SK-N-SH treated with all-trans-retinoic acid at 6 μM for 48 hours (cell line): ENCODE data around the gene SEC22A.
A peak's percentile ranks its signal among the peaks of the same experiment; 100 is the strongest.

Experiments used
- ATAC-seq: fragments of 200-7000 bp; cut with Tn5 transposase; 3 replicates; pipeline ENCODE4 v1.9.1; 2020; ENCODE audit warnings: mild to moderate bottlenecking, moderate library complexity
- ARNTL ChIP-seq: fragments of 450-650 bp; formaldehyde crosslinking; IDR thresholded peaks from 2 replicates; pipeline ENCODE4 v1.5.0; 2020; ENCODE audit warnings: low read depth, mild to moderate bottlenecking, moderate library complexity, borderline replicate concordance
- BACH2 ChIP-seq: fragments of 250-450 bp; sonication (Bioruptor Pico); IDR thresholded peaks from 2 replicates; pipeline ENCODE4 v1.9.0; 2021; ENCODE audit warnings: mild to moderate bottlenecking, borderline replicate concordance
- CREB5 ChIP-seq: fragments of 250-450 bp; sonication (Bioruptor Pico); IDR thresholded peaks from 2 replicates; pipeline ENCODE4 v1.5.1; 2020; ENCODE audit warnings: low read depth, mild to moderate bottlenecking, moderate library complexity
- CSRNP3 ChIP-seq: fragments of 250-450 bp; sonication (Bioruptor Pico); IDR thresholded peaks from 2 replicates; pipeline ENCODE4 v1.5.1; 2021; ENCODE audit warnings: mild to moderate bottlenecking, moderate library complexity
- GLIS3 ChIP-seq: fragments of 250-450 bp; sonication (Bioruptor Pico); IDR thresholded peaks from 2 replicates; pipeline ENCODE4 v1.5.0; 2020; ENCODE audit warnings: mild to moderate bottlenecking, moderate library complexity
- ISL1 ChIP-seq: fragments of 250-450 bp; sonication (Bioruptor Pico); IDR thresholded peaks from 2 replicates; pipeline ENCODE4 v2.1.2; 2022; ENCODE audit warnings: mild to moderate bottlenecking, moderate library complexity
- OSR1 ChIP-seq: fragments of 250-450 bp; sonication (Bioruptor Pico); IDR thresholded peaks from 2 replicates; pipeline ENCODE4 v1.8.0; 2022; ENCODE audit warnings: moderate library complexity, mild to moderate bottlenecking, inconsistent platforms
- POU6F1 ChIP-seq: fragments of 250-450 bp; sonication (Bioruptor Pico); IDR thresholded peaks from 2 replicates; pipeline ENCODE4 v1.8.0; 2021; ENCODE audit warnings: low read depth, mild to moderate bottlenecking, moderate library complexity, borderline replicate concordance
- RARB ChIP-seq: fragments of 250-450 bp; sonication (Bioruptor Pico); IDR thresholded peaks from 2 replicates; pipeline ENCODE4 v1.8.0; 2021; ENCODE audit warnings: mild to moderate bottlenecking, moderate library complexity
- TOX ChIP-seq: fragments of 250-450 bp; sonication (Bioruptor Pico); IDR thresholded peaks from 2 replicates; pipeline ENCODE4 v1.8.0; 2021; ENCODE audit warnings: mild to moderate bottlenecking, moderate library complexity, borderline replicate concordance
- TSHZ2 ChIP-seq: fragments of 250-450 bp; sonication (Bioruptor Pico); IDR thresholded peaks from 2 replicates; pipeline ENCODE4 v1.5.0; 2020; ENCODE audit warnings: mild to moderate bottlenecking, moderate library complexity
- ZC3H10 ChIP-seq: fragments of 250-450 bp; sonication (Bioruptor Pico); IDR thresholded peaks from 2 replicates; pipeline ENCODE4 v1.5.1; 2021; ENCODE audit warnings: mild to moderate bottlenecking, moderate library complexity
- ZNF70 ChIP-seq: fragments of 450-650 bp; formaldehyde crosslinking; IDR thresholded peaks from 2 replicates; pipeline ENCODE4 v1.5.0; 2020; ENCODE audit warnings: mild to moderate bottlenecking, moderate library complexity

The SEC22A gene

GRCh38 chr3:123201557-123202427, at the start of gene SEC22A:
TSS of gene SEC22A (plus strand) at chr3:123201943. CDS start at chr3:123209218, 7,275 bp downstream.
- ATAC-seq: peak; percentile 99
- TF ChIP-seq RARB (CRISPR knock-in tag): no peak
- 0 out of 2 replicates have a peak, but pooled peaks have one; percentile 32 for TF ChIP-seq TSHZ2 (CRISPR knock-in tag)

GRCh38 chr3:123152687-123153086, 49.1 kb upstream of the SEC22A start:
- no peak for TF ChIP-seq CREB5 (CRISPR knock-in tag)
- no peak for TF ChIP-seq TOX (CRISPR knock-in tag)
- no peak for TF ChIP-seq ISL1
- no peak for TF ChIP-seq ZNF70 (CRISPR knock-in tag)
- no peak for TF ChIP-seq ARNTL
- TF ChIP-seq TSHZ2 (CRISPR knock-in tag): no peak
- TF ChIP-seq OSR1 (CRISPR knock-in tag): no peak
- no peak for TF ChIP-seq CSRNP3
- TF ChIP-seq BACH2 (CRISPR knock-in tag): no peak
- no peak for TF ChIP-seq ZC3H10
- no peak for ATAC-seq

- TF ChIP-seq OSR1 (CRISPR knock-in tag): no peak
- TF ChIP-seq GLIS3 (CRISPR knock-in tag): no peak
- no peak for TF ChIP-seq POU6F1
- no peak for ATAC-seq
Observed at GRCh38 chr3:123153125-123154019, 48.4 kb upstream of the SEC22A start.
